ENCODE results near the gene USP31.

DNA sequence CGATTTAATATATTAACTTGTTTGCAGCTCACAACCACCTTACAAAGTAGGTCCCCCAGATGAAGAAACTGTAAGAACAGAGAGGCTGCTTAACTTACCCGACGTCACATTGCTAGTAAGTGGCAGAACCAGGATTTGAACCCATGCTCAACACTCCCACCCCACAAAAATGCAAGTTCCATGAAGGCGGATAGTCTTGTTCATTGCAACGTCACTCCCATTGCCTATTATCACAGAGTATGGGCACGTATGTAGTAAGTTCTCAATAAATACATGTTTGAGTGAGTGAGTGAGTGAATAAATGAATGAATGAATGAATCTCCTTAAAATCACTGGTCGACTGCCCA is 1.1 kb downstream of the USP31 start:
- TF ChIP-seq, protein P1, sequence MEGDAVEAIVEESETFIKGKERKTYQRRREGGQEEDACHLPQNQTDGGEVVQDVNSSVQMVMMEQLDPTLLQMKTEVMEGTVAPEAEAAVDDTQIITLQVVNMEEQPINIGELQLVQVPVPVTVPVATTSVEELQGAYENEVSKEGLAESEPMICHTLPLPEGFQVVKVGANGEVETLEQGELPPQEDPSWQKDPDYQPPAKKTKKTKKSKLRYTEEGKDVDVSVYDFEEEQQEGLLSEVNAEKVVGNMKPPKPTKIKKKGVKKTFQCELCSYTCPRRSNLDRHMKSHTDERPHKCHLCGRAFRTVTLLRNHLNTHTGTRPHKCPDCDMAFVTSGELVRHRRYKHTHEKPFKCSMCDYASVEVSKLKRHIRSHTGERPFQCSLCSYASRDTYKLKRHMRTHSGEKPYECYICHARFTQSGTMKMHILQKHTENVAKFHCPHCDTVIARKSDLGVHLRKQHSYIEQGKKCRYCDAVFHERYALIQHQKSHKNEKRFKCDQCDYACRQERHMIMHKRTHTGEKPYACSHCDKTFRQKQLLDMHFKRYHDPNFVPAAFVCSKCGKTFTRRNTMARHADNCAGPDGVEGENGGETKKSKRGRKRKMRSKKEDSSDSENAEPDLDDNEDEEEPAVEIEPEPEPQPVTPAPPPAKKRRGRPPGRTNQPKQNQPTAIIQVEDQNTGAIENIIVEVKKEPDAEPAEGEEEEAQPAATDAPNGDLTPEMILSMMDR (conservative IDR thresholded peaks at IDR 0.05; ENCODE audit: low read depth, low read length), result no peak
- TF ChIP-seq EZH2 (IDR thresholded peaks at IDR 0.05; ENCODE audit: low read length, unreplicated experiment) (no peak), EZH2phosphoT487 (IDR thresholded peaks at IDR 0.05; ENCODE audit: borderline replicate concordance, low read length) (no peak)
